Measurements from ENCODE around the gene PLA2G12B. TPM values are rescaled to one million over a fixed set of nuclear protein-coding genes. Genes with fewer than 3 reads are reported as not detected.

Gene PLA2G12B
- polyA plus RNA-seq, 3 donors: not detected

DNA sequence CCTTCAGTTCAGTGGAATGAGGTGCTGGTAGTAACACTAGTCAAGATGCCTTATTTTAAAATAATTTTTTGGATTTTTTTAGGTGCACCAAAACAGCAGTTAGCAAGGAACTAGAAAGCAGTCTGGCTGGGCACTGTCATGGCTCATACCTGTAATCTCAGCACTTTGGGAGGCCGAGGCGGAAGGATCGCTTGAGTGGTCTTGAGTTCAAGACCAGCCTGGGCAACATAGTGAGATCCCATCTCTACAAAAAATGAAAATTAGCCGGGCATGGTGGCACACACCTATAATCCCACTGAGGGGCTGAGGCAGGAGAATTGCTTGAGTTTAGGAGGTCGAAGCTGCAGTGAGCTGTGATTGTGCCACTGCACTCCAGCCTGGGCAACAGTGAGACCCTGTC lies 25.8 kb downstream of the PLA2G12B start:
- peaks cover 0 to 9% (median 8%) of the 10 kb centered on the region in 3 donors for H3K27me3 Mint-ChIP-seq (ENCODE audit: low read depth in 3 of 3)
- intact Hi-C loops (cut with micrococcal nuclease): no loop called here
- no peak for DNase-seq
- H3K9me3 Mint-ChIP-seq: peaks cover 0 to 1% (median 0%) of the 10 kb centered on the region in 7 donors
- WGBS (ENCODE audit: insufficient coverage): no CpG with 5 or more reads among the region's 5 CpGs
- Histone ChIP-seq H3K79me2 (ENCODE audit: insufficient read depth, low read length) (no peaks in the 10 kb centered on the region), H2AFZ (ENCODE audit: insufficient read depth, low read depth, low read length, poor library complexity, severe bottlenecking) (no peak overlapping the region), H3K4me2 (replicated peaks; ENCODE audit: extremely low read depth, low read length, poor library complexity, severe bottlenecking) (no peak overlapping the region), H3K36me3 (replicated peaks in 1 of 2; ENCODE audit: control insufficient read depth in 1 of 2, insufficient read depth in 2 of 2, low read length in 2 of 2) (no peaks in the 10 kb centered on the region), H3K9ac (ENCODE audit: insufficient read depth, low read length, poor library complexity, severe bottlenecking) (no peak overlapping the region), H3K27me3 (ENCODE audit: control insufficient read depth in 2 of 2, insufficient read depth in 2 of 2, low read length in 2 of 2) (no peaks in the 10 kb centered on the region), H3K4me1 (ENCODE audit: control insufficient read depth in 1 of 2, insufficient read depth in 2 of 2, low read length in 2 of 2) (no peaks in the 10 kb centered on the region), H3K27ac (ENCODE audit: low read depth in 1 of 2, low read length in 2 of 2) (no peak overlapping the region), H4K20me1 (ENCODE audit: insufficient read depth, low read length) (no peaks in the 10 kb centered on the region), H3K9me3 (replicated peaks in 1 of 2; ENCODE audit: control insufficient read depth in 1 of 2, insufficient read depth in 1 of 2, low read length in 2 of 2) (no peaks in the 10 kb centered on the region), H3K4me3 (replicated peaks in 1 of 3; ENCODE audit: low read depth in 2 of 3, low read length in 3 of 3) (no peak overlapping the region)
- H3K27ac Mint-ChIP-seq: no peak overlapping the region
- no peaks in the 10 kb centered on the region for H3K36me3 Mint-ChIP-seq
- no peak overlapping the region for H3K4me3 Mint-ChIP-seq
- TF ChIP-seq, protein P1, sequence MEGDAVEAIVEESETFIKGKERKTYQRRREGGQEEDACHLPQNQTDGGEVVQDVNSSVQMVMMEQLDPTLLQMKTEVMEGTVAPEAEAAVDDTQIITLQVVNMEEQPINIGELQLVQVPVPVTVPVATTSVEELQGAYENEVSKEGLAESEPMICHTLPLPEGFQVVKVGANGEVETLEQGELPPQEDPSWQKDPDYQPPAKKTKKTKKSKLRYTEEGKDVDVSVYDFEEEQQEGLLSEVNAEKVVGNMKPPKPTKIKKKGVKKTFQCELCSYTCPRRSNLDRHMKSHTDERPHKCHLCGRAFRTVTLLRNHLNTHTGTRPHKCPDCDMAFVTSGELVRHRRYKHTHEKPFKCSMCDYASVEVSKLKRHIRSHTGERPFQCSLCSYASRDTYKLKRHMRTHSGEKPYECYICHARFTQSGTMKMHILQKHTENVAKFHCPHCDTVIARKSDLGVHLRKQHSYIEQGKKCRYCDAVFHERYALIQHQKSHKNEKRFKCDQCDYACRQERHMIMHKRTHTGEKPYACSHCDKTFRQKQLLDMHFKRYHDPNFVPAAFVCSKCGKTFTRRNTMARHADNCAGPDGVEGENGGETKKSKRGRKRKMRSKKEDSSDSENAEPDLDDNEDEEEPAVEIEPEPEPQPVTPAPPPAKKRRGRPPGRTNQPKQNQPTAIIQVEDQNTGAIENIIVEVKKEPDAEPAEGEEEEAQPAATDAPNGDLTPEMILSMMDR (IDR thresholded peaks at IDR 0.05): no peak
- H3K4me1 Mint-ChIP-seq: peaks cover 3% of the 10 kb centered on the region

DNA sequence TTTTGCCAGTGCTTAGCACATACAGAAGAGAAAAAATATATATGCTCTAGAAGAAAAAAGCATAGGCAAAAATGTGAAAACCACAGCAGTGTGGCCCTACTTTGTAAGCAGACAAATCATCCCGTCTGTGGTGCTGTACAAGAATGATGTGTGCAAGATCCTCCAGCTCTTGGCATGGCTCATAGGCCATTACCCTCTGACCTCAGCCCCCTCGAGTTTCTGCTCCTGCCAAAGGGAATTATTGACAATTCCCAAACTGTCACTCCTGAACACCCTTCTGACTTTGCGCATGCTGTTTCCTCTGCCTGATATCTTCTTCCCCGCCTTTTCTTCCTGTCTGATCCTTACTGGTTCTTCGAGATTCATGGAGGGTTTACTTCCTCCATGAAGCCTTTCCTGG lies 27.1 kb downstream of the PLA2G12B start:
- TF ChIP-seq, protein P1 (IDR thresholded peaks at IDR 0.05): no peak
- Histone ChIP-seq H3K27me3 (ENCODE audit: control insufficient read depth in 2 of 2, insufficient read depth in 2 of 2, low read length in 2 of 2) (no peaks in the 10 kb centered on the region), H3K9me3 (replicated peaks in 1 of 2; ENCODE audit: control insufficient read depth in 1 of 2, insufficient read depth in 1 of 2, low read length in 2 of 2) (peaks cover 0 to 10% of the 10 kb centered on the region in 2 donors), H3K4me2 (replicated peaks; ENCODE audit: extremely low read depth, low read length, poor library complexity, severe bottlenecking) (no peak overlapping the region), H3K27ac (ENCODE audit: low read depth in 1 of 2, low read length in 2 of 2) (no peak overlapping the region), H3K9ac (ENCODE audit: insufficient read depth, low read length, poor library complexity, severe bottlenecking) (no peak overlapping the region), H4K20me1 (ENCODE audit: insufficient read depth, low read length) (no peaks in the 10 kb centered on the region), H3K79me2 (ENCODE audit: insufficient read depth, low read length) (no peaks in the 10 kb centered on the region), H2AFZ (ENCODE audit: insufficient read depth, low read depth, low read length, poor library complexity, severe bottlenecking) (no peak overlapping the region), H3K4me1 (ENCODE audit: control insufficient read depth in 1 of 2, insufficient read depth in 2 of 2, low read length in 2 of 2) (no peaks in the 10 kb centered on the region), H3K36me3 (replicated peaks in 1 of 2; ENCODE audit: control insufficient read depth in 1 of 2, insufficient read depth in 2 of 2, low read length in 2 of 2) (no peaks in the 10 kb centered on the region), H3K4me3 (replicated peaks in 1 of 3; ENCODE audit: low read depth in 2 of 3, low read length in 3 of 3) (no peak overlapping the region)
- H3K27me3 Mint-ChIP-seq (ENCODE audit: low read depth in 3 of 3): peaks cover 0 to 9% (median 8%) of the 10 kb centered on the region in 3 donors
- H3K27ac Mint-ChIP-seq: no peak overlapping the region
- H3K9me3 Mint-ChIP-seq: peaks cover 0 to 7% (median 2%) of the 10 kb centered on the region in 7 donors
- no peak overlapping the region for H3K4me3 Mint-ChIP-seq
- no peak for DNase-seq
- WGBS (ENCODE audit: insufficient coverage): 97% methylated on average over 3 of the region's 5 CpGs
- peaks cover 3% of the 10 kb centered on the region for H3K4me1 Mint-ChIP-seq
- intact Hi-C loops (cut with micrococcal nuclease): no loop called here
- no peaks in the 10 kb centered on the region for H3K36me3 Mint-ChIP-seq

Data from CD14-positive monocyte (primary cell).